Measurements from ENCODE around the gene RGS12.

- TF ChIP-seq CTCF (conservative IDR thresholded peaks at IDR 0.05 in 1 of 2, IDR thresholded peaks at IDR 0.05 in 1 of 2; ENCODE audit: extremely low read depth in 1 of 2, insufficient read depth in 1 of 2, low read depth in 1 of 2, low read length in 2 of 2), result no peak
- no peak for TF ChIP-seq EZH2 (IDR thresholded peaks at IDR 0.05; ENCODE audit: borderline replicate concordance, low read length)
Observed at GRCh38 chr4:3311095-3311372, 18.2 kb downstream of the RGS12 start.

Measured in mammary epithelial cell (primary cell).